Sigmoid colon (tissue), 7 donors: Measurements from ENCODE around the gene HIF1A. TPM values are rescaled to one million over a fixed set of nuclear protein-coding genes. Genes with fewer than 3 reads are reported as not detected.

ENCODE experiments used
- DNase-seq: peaks from one replicate; pipeline ENCODE4 v3.0.0-alpha.2; 2019
- H3K27ac ChIP-seq, 4 donors: fragments of 200-600 bp; sonication (generic); one replicate each; pipeline ENCODE4 v1.5.1; 2016 to 2019; ENCODE audit warnings: mild to moderate bottlenecking in 1 of 4
- H3K27me3 ChIP-seq, 3 donors: fragments of 200-600 bp; sonication (generic); one replicate each; pipeline ENCODE4 v1.5.1; 2019; ENCODE audit warnings: mild to moderate bottlenecking in 1 of 3
- H3K36me3 ChIP-seq, 4 donors: fragments of 200-600 bp; sonication (generic); one replicate each; pipeline ENCODE4 v1.5.1; 2016 to 2019
- H3K4me1 ChIP-seq, 4 donors: fragments of 200-600 bp; sonication (generic); one replicate each; pipeline ENCODE4 v1.5.1; 2017 to 2019
- H3K4me3 ChIP-seq, 4 donors: fragments of 200-600 bp; sonication (generic); one replicate each; pipeline ENCODE4 v1.5.1; 2017 to 2019; ENCODE audit warnings: mild to moderate bottlenecking in 2 of 4, moderate library complexity in 1 of 4
- H3K9me3 ChIP-seq, 4 donors: fragments of 200-600 bp in 3 of 4; sonication (generic) in 3 of 4; one replicate each; pipeline versions ENCODE4 v1.5.1 to v1.6.1; 2013 to 2019
- CTCF ChIP-seq, 4 experiments: fragments of 450-650 bp in 3 of 4; fragments of 200-600 bp in 1 of 4; IDR thresholded peaks; one replicate each; pipeline ENCODE4 v1.5.1; 2016 to 2019; ENCODE audit warnings: antibody characterized with exemption in 4 of 4, mild to moderate bottlenecking in 3 of 4, moderate library complexity in 2 of 4
- EP300 ChIP-seq, 4 donors: sonication (generic); formaldehyde crosslinking; IDR thresholded peaks; one replicate each; pipeline ENCODE4 v1.6.1; 2017; ENCODE audit warnings: antibody characterized with exemption in 4 of 4
- POLR2A ChIP-seq, 2 donors: fragments of 450-650 bp; IDR thresholded peaks; one replicate each; pipeline ENCODE4 v1.6.1; 2016; ENCODE audit warnings: antibody characterized with exemption in 2 of 2, mild to moderate bottlenecking in 2 of 2, moderate library complexity in 2 of 2
- POLR2AphosphoS5 ChIP-seq, 4 donors: sonication (generic); formaldehyde crosslinking; IDR thresholded peaks; one replicate each; pipeline ENCODE4 v1.6.1; 2017; ENCODE audit warnings: antibody characterized with exemption in 4 of 4
- WGBS, 2 donors: extraction: QIAGEN DNeasy Blood & Tissue Kit; methylation state at CpG; one replicate each; pipeline ENCODE4 v1.1.7; 2013; 5-methylcytosine and 5-hydroxymethylcytosine counted together
- intact Hi-C: fragments of 100-400 bp; cut with DNase I; formaldehyde crosslinking; loops from one replicate; pipeline ENCODE4 v1.15.1; 2023
- polyA plus RNA-seq, 3 donors: library from polyadenylated mRNA; stranded (reverse); fragments of 200-250 nt; gene quantifications; one replicate each; pipeline ENCODE4 v1.2.3, GENCODE V29; 2013
- total RNA-seq, 4 donors: library from RNA; depleted of rRNA; stranded (reverse); fragments of >200 nt; gene quantifications; one replicate each; pipeline ENCODE4 v1.1.0, GENCODE V29; 2016
- donor health status: healthy with polysubstance abuse.
- donor health status: Bipolar disorder and iron deficiency.
- donor health status: healthy.

Gene HIF1A
- total and polyA plus RNA-seq, 7 donors = 31.8 to 84.0 (median 61.7) TPM

GRCh38 chr14:61675291-61675690 is 20.0 kb upstream of the HIF1A start:
- H3K9me3 ChIP-seq = no peaks in the 10 kb centered on the region

GRCh38 chr14:61677479-61677878 is 17.8 kb upstream of the HIF1A start:
- TF ChIP-seq POLR2A (IDR thresholded peaks at IDR 0.05) (no peak), POLR2AphosphoS5 (IDR thresholded peaks at IDR 0.05) (no peak), CTCF (IDR thresholded peaks at IDR 0.05) (no peak), EP300 (IDR thresholded peaks at IDR 0.05) (no peak)
- Histone ChIP-seq H3K9me3 (no peaks in the 10 kb centered on the region), H3K27me3 (no peaks in the 10 kb centered on the region), H3K4me3 (no peak overlapping the region), H3K36me3 (no peaks in the 10 kb centered on the region), H3K4me1 (no peaks in the 10 kb centered on the region), H3K27ac (no peak overlapping the region)
- intact Hi-C loops = no loop called here
- no peak for DNase-seq

More at GRCh38 chr14:61675291-61675690, 20.0 kb upstream of the HIF1A start:
- WGBS, 2 donors = 89 to 94% methylated on average over 3 of the region's 3 CpGs
- H3K27ac ChIP-seq = no peak overlapping the region
- no peaks in the 10 kb centered on the region for H3K36me3 ChIP-seq
- intact Hi-C loops = no loop called here
- no peak for DNase-seq
- H3K4me1 ChIP-seq = no peaks in the 10 kb centered on the region
- TF ChIP-seq POLR2A (IDR thresholded peaks at IDR 0.05) = no peak
- TF ChIP-seq EP300 (IDR thresholded peaks at IDR 0.05) = no peak
- no peak for TF ChIP-seq CTCF (IDR thresholded peaks at IDR 0.05)
- no peak for TF ChIP-seq POLR2AphosphoS5 (IDR thresholded peaks at IDR 0.05)
- H3K4me3 ChIP-seq = no peak overlapping the region
- H3K27me3 ChIP-seq = no peaks in the 10 kb centered on the region

GRCh38 chr14:61678975-61679374 is 16.3 kb upstream of the HIF1A start:
- WGBS, 2 donors = 81 to 83% methylated on average over 2 of the region's 2 CpGs
- no peak for DNase-seq
- H3K36me3 ChIP-seq = no peaks in the 10 kb centered on the region
- TF ChIP-seq EP300 (IDR thresholded peaks at IDR 0.05) (no peak), POLR2A (IDR thresholded peaks at IDR 0.05) (no peak), CTCF (IDR thresholded peaks at IDR 0.05) (no peak), POLR2AphosphoS5 (IDR thresholded peaks at IDR 0.05) (no peak)
- H3K4me3 ChIP-seq = no peak overlapping the region
- no peaks in the 10 kb centered on the region for H3K4me1 ChIP-seq
- H3K27ac ChIP-seq = no peak overlapping the region
- H3K27me3 ChIP-seq = no peaks in the 10 kb centered on the region
- no peaks in the 10 kb centered on the region for H3K9me3 ChIP-seq
- intact Hi-C loops = no loop called here

- no peak for DNase-seq
- no peak overlapping the region for H3K27ac ChIP-seq
- no peak overlapping the region for H3K4me3 ChIP-seq
- H3K4me1 ChIP-seq = no peaks in the 10 kb centered on the region
- no peaks in the 10 kb centered on the region for H3K27me3 ChIP-seq
- no peaks in the 10 kb centered on the region for H3K36me3 ChIP-seq
- intact Hi-C loops = no loop called here
- H3K9me3 ChIP-seq = no peaks in the 10 kb centered on the region
- 26 to 74% methylated on average over 6 of the region's 6 CpGs for WGBS, 2 donors
- TF ChIP-seq EP300 (IDR thresholded peaks at IDR 0.05) (no peak), CTCF (IDR thresholded peaks at IDR 0.05) (no peak), POLR2A (IDR thresholded peaks at IDR 0.05) (no peak), POLR2AphosphoS5 (IDR thresholded peaks at IDR 0.05) (no peak)
Measured at GRCh38 chr14:61681413-61681812, 13.9 kb upstream of the HIF1A start.

- intact Hi-C loops = no loop called here
- no peaks in the 10 kb centered on the region for H3K27me3 ChIP-seq
Measured at GRCh38 chr14:61683108-61683507, 12.2 kb upstream of the HIF1A start.

More at GRCh38 chr14:61683108-61683507, 12.2 kb upstream of the HIF1A start:
- no peaks in the 10 kb centered on the region for H3K9me3 ChIP-seq
- no peaks in the 10 kb centered on the region for H3K4me1 ChIP-seq
- 91 to 95% methylated on average over 2 of the region's 2 CpGs for WGBS, 2 donors
- TF ChIP-seq EP300 (IDR thresholded peaks at IDR 0.05) (no peak), POLR2A (IDR thresholded peaks at IDR 0.05) (no peak), POLR2AphosphoS5 (IDR thresholded peaks at IDR 0.05) (no peak), CTCF (IDR thresholded peaks at IDR 0.05) (no peak)
- no peak for DNase-seq
- H3K36me3 ChIP-seq = no peaks in the 10 kb centered on the region
- no peak overlapping the region for H3K27ac ChIP-seq
- H3K4me3 ChIP-seq = no peak overlapping the region
